HG02623 (cell line): ENCODE measurements around the gene RASA2.

Source experiments
- ATAC-seq: cut with Tn5 transposase; IDR thresholded peaks from one replicate; pipeline ENCODE4 v1.9.1; 2021; ENCODE audit warnings: moderate library complexity; ENCODE audit not compliant: unreplicated experiment

Gene RASA2

DNA sequence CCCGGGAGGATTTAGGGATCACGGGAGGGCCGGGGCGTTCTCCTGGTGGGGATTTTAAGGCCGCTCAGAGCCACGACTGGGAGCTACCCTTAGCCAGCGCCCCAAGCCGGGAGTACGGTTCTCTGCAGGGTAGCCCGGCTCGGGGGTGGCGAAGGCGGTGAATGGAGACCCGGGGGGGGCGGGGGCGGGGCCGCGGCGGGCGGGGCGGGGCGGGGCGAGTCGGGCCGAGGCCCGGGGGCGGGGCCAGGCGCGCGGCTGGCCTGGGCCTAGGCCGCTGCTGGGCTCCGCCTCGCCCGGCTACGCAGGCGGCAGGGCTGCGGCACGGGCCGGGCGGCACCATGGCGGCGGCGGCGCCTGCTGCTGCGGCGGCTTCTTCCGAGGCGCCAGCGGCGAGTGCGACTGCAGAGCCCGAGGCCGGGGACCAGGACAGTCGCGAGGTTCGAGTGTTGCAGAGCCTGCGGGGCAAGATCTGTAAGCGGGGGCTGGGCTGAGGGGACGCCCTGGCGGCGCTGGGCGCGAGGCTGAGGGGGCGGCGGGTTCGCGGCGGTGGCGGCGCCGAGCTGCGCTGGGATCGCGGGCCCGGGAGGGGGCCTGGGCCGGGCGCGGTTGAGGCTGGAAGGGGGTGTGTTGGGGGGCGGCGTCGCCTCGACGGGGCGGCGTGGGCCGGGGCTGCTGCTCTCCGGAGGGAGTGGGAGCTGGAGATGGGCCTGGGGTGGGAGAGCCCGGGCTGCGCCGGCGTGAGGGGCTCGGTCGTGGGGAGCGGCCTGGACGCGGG is at the start of gene RASA2:
RASA2 (plus strand) TSS at position 282 of the 775 bp plus-strand sequence; CDS start at position 339, 57 bp downstream.
- ATAC-seq, result peak; percentile 65

GRCh38 chr3:141439589-141439988 is 47.2 kb upstream of the RASA2 start:
- no peak for ATAC-seq

DNA sequence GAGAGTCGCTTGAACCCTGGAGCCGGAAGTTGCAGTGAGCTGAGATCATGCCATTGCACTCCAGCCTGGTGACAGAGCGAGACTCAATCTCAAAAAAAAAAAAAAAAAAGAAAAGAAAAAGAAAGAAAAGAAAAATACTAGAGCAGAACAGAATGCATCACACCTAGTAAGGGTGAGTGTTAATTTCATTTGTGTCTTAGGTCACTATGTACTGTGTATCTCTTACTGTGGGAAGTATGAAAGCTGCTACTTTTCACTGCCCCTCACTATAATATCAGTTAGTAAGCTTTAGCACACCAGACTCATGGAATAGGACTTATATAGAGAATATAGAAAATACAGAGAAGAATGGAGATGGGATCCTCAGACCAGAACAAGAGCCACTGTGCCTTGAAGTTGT is 45.9 kb upstream of the RASA2 start:
- no peak for ATAC-seq

GRCh38 chr3:141441381-141442364 is 45.2 kb upstream of the RASA2 start:
- peak; percentile 90 for ATAC-seq

DNA sequence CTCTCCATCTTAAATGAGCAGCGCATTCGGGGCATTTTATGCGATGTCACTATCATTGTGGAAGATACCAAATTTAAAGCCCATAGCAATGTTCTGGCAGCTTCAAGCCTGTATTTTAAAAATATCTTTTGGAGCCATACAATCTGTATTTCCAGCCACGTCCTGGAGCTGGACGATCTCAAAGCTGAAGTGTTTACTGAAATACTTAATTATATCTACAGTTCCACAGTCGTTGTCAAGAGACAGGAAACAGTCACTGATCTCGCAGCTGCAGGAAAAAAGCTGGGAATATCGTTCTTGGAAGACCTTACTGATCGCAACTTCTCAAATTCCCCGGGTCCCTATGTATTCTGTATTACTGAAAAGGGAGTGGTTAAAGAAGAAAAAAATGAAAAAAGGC is 44.4 kb upstream of the RASA2 start:
- ATAC-seq, result no peak

DNA sequence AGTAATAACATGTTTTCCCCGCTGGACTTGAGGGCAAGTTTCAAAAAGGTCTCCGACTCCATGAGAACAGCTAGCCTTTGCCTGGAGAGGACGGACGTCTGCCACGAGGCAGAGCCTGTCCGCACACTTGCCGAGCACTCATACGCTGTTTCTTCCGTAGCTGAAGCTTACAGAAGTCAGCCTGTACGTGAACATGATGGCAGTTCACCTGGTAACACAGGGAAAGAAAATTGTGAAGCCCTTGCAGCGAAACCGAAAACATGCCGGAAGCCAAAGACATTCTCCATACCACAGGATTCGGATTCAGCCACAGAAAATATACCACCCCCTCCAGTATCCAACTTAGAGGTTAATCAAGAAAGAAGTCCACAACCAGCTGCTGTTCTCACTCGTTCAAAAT is 43.9 kb upstream of the RASA2 start:
- no peak for ATAC-seq

DNA sequence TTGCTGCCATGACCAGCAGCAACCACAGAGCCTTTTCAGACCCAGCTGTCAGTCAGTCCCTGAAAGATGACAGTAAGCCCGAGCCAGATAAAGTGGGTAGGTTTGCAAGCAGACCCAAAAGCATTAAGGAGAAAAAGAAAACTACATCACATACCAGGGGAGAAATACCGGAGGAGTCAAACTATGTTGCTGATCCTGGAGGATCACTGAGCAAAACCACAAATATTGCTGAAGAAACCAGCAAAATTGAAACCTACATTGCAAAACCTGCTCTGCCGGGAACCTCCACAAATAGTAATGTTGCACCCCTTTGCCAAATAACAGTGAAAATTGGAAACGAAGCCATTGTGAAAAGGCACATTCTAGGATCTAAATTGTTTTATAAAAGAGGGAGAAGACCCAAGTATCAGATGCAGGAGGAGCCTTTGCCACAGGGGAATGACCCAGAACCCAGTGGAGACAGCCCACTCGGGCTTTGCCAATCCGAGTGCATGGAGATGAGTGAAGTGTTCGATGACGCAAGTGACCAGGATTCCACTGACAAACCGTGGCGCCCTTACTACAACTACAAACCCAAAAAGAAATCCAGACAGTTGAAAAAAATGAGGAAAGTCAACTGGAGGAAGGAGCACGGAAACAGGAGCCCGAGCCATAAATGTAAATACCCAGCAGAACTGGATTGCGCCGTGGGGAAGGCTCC is 42.1 kb upstream of the RASA2 start:
- no peak for ATAC-seq

DNA sequence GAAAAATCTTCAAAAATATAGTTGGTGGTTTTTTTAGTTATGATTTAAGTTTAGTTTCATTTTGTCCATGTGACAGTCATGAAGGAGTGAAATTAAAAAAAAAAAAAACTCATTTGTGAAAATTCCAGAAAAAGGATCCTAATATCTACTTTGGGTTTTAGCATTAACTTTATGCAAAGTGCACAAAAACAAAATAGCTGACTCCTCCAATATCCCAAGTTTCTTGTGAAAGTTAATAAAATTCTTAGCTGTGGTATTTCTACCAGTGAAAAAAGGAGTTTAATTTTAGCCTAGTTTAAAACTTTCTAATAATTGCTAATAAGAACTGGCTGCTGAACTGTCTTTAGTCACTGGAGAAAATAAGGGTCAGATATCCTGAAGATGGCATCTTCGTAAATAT is 40.8 kb upstream of the RASA2 start:
- no peak for ATAC-seq

DNA sequence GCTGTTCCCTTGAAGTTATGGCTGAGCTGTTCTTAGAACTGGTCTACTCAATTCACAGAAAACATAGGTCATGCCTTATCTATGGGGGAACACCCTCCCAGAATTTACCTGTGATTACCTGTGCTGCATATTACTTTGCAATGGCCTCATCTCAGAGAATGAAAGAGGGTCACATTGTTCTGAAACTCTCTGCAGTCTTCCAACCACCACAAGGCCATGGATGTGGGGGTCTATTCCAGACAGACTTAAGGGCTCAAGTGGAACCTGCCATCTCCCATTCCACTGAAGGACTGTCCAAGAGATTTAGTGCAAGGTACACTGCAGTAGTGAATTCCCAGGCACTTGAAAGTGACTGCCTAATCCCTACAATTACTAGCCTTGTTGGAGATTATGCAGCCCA is 40.1 kb upstream of the RASA2 start:
- no peak for ATAC-seq

GRCh38 chr3:141447383-141447782 is 39.4 kb upstream of the RASA2 start:
- ATAC-seq, result no peak

DNA sequence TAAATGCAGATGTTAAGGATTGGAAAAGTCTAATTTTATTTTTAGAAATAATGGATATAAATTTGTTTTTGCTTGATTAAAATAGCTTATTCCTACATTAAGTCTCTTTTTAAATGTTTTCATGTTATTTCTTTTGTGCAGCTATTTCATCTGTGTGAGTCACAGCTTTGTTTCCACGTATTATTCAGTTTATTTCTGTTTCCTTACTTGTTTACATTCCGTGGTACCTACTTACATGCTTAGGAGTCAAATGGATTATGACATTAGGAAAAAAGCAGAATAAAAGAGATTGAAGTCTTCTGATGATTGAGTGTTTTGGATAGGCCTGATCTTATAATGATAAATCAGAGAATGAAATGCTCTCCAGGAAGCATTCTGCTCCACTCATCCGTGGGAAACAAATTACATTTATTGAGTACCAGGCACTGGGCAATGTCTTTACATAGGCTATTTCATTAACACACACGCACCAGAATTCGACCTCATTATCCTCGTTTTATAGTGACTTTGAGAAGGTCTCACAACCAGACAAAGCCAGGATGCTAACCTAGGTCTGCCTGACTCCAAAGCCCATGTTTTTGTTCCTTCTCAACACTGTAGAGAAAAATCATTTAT is 38.1 kb upstream of the RASA2 start:
- ATAC-seq, result no peak

DNA sequence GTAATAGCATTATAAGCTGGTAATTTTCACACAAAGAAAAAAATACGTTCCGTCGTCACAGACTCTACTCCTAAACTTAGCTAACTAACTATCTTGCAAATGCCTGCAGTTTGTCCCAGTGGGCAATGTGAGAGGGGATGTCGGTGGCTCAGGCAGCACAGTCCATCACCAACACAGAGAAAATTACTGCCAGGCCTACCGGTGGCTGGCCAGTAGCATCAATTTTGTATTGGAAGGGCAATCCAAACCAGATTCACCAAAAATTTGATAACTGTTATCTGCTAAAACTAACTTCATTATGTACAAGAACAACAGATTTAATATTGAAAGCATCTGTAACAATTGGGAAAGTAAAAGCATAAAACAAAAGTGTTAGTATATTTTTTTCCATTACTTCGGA is 37.4 kb upstream of the RASA2 start:
- ATAC-seq, result no peak

GRCh38 chr3:141450727-141451375 is 36.0 kb upstream of the RASA2 start:
- ATAC-seq, result no peak

GRCh38 chr3:141452045-141452444 is 34.8 kb upstream of the RASA2 start:
- peak; percentile 53 for ATAC-seq

DNA sequence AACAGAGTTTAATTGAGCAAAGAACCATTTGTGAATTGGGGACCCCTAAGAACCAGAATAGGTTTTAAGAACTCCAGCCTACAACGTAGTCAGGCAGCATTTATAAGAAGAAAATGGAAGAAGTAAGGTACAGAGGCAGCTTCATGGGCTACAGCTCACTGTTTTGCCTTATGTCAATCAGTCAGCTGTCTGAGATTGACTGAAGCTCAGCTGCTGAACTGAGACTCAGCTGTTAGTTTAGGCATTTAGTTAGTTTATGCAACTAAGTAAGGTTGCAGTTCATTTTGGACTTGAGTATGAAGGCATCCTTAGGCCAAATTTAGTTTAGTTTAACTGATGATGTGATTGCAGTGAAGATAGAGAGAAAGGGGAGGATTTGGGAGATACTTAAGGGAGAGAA is 34.1 kb upstream of the RASA2 start:
- no peak for ATAC-seq

- no peak for ATAC-seq
Measured at GRCh38 chr3:141454054-141454453, 32.8 kb upstream of the RASA2 start.

DNA sequence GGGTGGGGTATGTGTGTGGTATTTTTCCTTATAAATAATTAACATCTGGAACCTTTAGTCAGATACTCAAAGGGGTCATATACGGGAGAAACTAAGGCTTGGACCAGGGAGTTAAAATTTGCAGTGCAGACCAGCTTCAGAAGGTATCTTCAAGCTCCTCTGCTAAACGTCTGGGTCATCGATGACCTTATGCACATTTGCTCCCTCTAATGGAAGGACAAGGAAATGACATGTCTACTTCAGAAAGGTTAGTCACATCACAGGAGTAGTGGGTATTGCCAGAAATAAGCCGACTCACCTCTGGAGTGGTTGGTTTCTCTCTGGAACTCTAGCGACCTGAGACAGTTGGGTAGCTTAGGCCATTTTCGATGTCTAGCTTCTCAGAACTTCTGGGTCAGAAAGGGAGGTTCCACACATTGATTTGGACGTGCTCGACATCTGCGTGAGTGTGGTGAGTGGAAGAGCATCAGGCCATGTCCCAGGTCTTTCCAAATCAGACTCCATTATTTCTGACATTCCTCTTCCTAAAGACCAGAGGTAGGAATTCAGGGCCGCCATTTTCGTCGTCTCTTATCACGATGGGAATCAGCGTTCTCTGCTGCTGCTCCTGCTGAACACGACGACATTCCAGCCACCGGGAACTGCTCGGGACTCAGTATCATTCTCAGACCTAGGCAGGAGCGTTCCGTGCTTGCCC is 31.8 kb upstream of the RASA2 start:
- no peak for ATAC-seq

DNA sequence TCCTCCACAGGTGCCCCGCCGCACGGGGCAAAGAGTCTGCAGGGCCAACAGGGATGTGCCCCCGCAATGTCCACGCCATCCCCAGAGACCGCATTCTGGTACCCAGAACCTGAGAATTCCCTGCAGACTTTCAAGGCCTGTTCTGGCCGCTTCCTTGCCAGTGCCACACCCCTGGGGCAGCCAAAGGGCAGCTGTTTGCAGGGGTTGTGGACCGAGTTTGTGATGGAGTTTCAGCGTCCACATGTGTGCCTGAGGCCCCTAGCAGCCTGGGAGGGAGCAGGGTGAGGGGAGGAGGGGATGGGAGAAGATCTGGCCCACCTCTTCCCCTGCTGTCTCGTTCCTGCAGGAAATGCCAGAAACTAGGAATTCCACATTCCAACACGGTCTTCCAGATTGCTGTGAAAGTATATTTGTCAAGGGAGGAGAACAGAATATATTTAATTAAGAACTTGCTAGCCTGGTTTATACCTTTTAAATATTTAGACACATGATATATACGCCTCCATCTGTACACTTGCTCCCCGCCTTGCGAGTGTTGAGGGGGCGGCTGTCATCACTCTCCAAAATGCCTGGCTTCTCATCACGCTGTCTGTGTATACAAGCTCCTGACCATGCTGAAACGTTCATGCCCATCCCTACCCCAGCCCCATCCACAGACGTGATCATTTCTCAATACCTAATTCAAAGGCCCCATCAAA is 31.1 kb upstream of the RASA2 start:
- no peak for ATAC-seq

- no peak for ATAC-seq
Measured at GRCh38 chr3:141456301-141456625, 30.6 kb upstream of the RASA2 start.
